ENCODE measurements around the gene KMT2E.

DNA sequence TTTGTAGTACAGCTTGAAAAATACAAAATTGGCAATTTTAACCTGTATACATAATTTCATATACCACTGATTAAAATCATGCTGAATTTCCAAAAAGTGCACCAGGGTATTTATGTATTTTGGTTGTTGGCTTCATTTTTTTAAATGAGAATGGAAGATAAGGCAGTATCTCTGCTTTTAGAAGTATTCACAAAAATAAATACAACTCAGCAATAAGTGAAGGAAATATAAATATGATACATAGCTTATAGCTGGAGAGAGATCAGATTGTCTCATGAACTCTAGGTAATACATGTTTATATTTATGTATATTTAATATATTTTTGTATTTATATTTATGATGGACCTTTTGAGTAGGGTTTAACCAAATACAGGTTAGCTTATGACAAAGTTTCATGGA lies 81.0 kb downstream of the KMT2E start:
- TF ChIP-seq CTCF (IDR thresholded peaks at IDR 0.05; ENCODE audit: borderline replicate concordance, extremely low read depth, low read length, poor library complexity, severe bottlenecking) (no peak), EZH2 (IDR thresholded peaks at IDR 0.05; ENCODE audit: borderline replicate concordance, low read depth, low read length, severe bottlenecking) (no peak)
